ENCODE data around the gene PRICKLE3. TPM values are rescaled to one million over a fixed set of nuclear protein-coding genes. Genes with fewer than 3 reads are reported as not detected.

The PRICKLE3 gene
- polyA plus RNA-seq, 2 of the 4 experiments (the other 2 are of a cell fraction) = 7.9 to 14.0 TPM

DNA sequence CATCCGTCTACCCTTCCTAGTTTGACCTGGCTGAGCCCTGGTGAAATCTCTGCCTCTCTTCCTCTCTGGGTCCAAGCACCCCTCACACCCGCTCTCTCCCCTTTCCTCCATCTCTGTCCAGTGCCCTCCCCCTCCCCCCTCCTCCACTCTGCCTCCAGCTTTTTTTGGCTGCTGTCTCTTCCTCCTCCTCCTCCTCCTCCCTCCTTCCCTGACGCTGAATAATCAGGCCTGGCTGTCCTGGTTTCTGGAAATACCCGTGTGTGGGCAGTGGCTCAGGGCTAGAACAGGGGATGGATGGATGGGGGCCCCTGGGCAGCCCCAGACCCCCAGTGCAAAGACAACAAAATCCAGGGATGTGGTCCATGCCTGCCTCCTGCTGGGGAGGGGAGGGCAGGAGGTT lies 18.5 kb upstream of the PRICKLE3 start:
- CTCF ChIA-PET = interaction anchor here (0.6 kb wide), 1 partner anchor 10 kb away, joined by 3 read pairs; no protein-coding TSS in a partner anchor
- 88% methylated on average over 2 of the region's 4 CpGs for WGBS (ENCODE audit: missing lambda C conversion rate)

DNA sequence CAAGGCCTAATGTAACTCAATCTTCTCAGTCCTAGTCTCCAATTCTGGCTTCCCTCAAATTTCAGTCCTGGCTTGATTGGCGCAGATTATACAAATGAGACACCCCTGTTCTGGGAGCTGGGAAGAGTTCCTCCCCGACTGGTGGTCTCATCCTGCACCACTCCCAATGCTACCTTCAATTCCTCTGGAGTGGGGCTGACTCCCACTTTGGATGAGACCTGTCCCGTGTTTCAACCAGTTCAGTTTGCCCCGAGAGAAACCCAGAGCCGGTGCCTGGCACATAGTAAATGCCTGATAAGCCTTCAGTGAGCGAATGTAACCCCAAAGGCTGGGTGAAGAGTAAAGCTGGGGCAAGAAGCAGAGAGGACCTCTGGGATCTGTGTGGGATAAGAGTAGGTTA lies 17.8 kb upstream of the PRICKLE3 start:
- POLR2A ChIA-PET = no interaction called here
- FAIRE-seq = no peak
- no peak for DNase-seq (ENCODE audit: low read depth in 1 of 2, low spot score in 1 of 2)
- Histone ChIP-seq H3K9me3 (no peaks in the 10 kb centered on the region), H3K27ac (no peak overlapping the region), H3K4me2 (no peak overlapping the region), H3K4me1 (peaks cover 5% of the 10 kb centered on the region; the same call in 1 of the 3 replicates), H3K4me3 (no peak overlapping the region)
- CTCF ChIA-PET = interaction anchor here (0.6 kb wide), 1 partner anchor 9 kb away, joined by 3 read pairs; no protein-coding TSS in a partner anchor
- TF ChIP-seq HOXB13 (CRISPR knock-in tag; IDR thresholded peaks at IDR 0.05; ENCODE audit: low read depth) = no peak
- TF ChIP-seq, protein P1, sequence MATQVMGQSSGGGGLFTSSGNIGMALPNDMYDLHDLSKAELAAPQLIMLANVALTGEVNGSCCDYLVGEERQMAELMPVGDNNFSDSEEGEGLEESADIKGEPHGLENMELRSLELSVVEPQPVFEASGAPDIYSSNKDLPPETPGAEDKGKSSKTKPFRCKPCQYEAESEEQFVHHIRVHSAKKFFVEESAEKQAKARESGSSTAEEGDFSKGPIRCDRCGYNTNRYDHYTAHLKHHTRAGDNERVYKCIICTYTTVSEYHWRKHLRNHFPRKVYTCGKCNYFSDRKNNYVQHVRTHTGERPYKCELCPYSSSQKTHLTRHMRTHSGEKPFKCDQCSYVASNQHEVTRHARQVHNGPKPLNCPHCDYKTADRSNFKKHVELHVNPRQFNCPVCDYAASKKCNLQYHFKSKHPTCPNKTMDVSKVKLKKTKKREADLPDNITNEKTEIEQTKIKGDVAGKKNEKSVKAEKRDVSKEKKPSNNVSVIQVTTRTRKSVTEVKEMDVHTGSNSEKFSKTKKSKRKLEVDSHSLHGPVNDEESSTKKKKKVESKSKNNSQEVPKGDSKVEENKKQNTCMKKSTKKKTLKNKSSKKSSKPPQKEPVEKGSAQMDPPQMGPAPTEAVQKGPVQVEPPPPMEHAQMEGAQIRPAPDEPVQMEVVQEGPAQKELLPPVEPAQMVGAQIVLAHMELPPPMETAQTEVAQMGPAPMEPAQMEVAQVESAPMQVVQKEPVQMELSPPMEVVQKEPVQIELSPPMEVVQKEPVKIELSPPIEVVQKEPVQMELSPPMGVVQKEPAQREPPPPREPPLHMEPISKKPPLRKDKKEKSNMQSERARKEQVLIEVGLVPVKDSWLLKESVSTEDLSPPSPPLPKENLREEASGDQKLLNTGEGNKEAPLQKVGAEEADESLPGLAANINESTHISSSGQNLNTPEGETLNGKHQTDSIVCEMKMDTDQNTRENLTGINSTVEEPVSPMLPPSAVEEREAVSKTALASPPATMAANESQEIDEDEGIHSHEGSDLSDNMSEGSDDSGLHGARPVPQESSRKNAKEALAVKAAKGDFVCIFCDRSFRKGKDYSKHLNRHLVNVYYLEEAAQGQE (IDR thresholded peaks at IDR 0.05) = no peak
- no peak for TF ChIP-seq RFX5 (IDR thresholded peaks at IDR 0.05)
- no peak for TF ChIP-seq MYC (IDR thresholded peaks at IDR 0.05; ENCODE audit: borderline replicate concordance, low read length)
- no peak for TF ChIP-seq NR3C1 (IDR thresholded peaks at IDR 0.05)
- no peak for TF ChIP-seq RCOR1 (IDR thresholded peaks at IDR 0.05; ENCODE audit: low read depth, low read length)
- no peak for TF ChIP-seq MAFK (IDR thresholded peaks at IDR 0.05; ENCODE audit: partially characterized antibody)
- no peak for TF ChIP-seq FOSL2 (IDR thresholded peaks at IDR 0.05)
- TF ChIP-seq FOSL2 (CRISPR knock-in tag; IDR thresholded peaks at IDR 0.05) = no peak
- no peak for TF ChIP-seq TFCP2L1 (CRISPR knock-in tag; IDR thresholded peaks at IDR 0.05)
- WGBS (ENCODE audit: missing lambda C conversion rate) = 71% methylated on average over 6 of the region's 6 CpGs
- no peak for ATAC-seq

More for the DNA sequence above, 18.5 kb upstream of the PRICKLE3 start:
- POLR2A ChIA-PET = no interaction called here
- DNase-seq (ENCODE audit: low read depth in 1 of 2, low spot score in 1 of 2) = no peak
- Histone ChIP-seq H3K27ac (no peak overlapping the region), H3K9me3 (no peaks in the 10 kb centered on the region), H3K4me3 (no peak overlapping the region), H3K4me1 (peaks cover under 1% of the 10 kb centered on the region; the same call in 1 of the 3 replicates), H3K4me2 (no peak overlapping the region)
- FAIRE-seq = no peak
- no peak for TF ChIP-seq BHLHE40 (IDR thresholded peaks at IDR 0.05; ENCODE audit: low read depth, low read length)
- no peak for TF ChIP-seq ZNF302 (CRISPR knock-in tag; IDR thresholded peaks at IDR 0.05)
- TF ChIP-seq RFX5 (IDR thresholded peaks at IDR 0.05) = no peak
- TF ChIP-seq ZSCAN20 (CRISPR knock-in tag; IDR thresholded peaks at IDR 0.05) = no peak
- TF ChIP-seq POLR2A (IDR thresholded peaks at IDR 0.05; ENCODE audit: low read length) = no peak
- TF ChIP-seq SMC3 (IDR thresholded peaks at IDR 0.05) = no peak
- no peak for TF ChIP-seq FOSL2 (IDR thresholded peaks at IDR 0.05)
- no peak for TF ChIP-seq FOSL2 (CRISPR knock-in tag; IDR thresholded peaks at IDR 0.05)
- no peak for TF ChIP-seq CHD4 (IDR thresholded peaks at IDR 0.05; ENCODE audit: borderline replicate concordance)
- TF ChIP-seq, protein P2, sequence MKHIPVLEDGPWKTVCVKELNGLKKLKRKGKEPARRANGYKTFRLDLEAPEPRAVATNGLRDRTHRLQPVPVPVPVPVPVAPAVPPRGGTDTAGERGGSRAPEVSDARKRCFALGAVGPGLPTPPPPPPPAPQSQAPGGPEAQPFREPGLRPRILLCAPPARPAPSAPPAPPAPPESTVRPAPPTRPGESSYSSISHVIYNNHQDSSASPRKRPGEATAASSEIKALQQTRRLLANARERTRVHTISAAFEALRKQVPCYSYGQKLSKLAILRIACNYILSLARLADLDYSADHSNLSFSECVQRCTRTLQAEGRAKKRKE (CRISPR knock-in tag; IDR thresholded peaks at IDR 0.05; ENCODE audit: low read depth) = no peak
- TF ChIP-seq, protein P3, sequence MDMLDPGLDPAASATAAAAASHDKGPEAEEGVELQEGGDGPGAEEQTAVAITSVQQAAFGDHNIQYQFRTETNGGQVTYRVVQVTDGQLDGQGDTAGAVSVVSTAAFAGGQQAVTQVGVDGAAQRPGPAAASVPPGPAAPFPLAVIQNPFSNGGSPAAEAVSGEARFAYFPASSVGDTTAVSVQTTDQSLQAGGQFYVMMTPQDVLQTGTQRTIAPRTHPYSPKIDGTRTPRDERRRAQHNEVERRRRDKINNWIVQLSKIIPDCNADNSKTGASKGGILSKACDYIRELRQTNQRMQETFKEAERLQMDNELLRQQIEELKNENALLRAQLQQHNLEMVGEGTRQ (IDR thresholded peaks at IDR 0.05) = no peak
- no peak for TF ChIP-seq ZC3H11A (IDR thresholded peaks at IDR 0.05)
- TF ChIP-seq CBX2 (IDR thresholded peaks at IDR 0.05; ENCODE audit: borderline replicate concordance, low read depth) = no peak
- TF ChIP-seq EHMT2 (IDR thresholded peaks at IDR 0.05; ENCODE audit: low read depth) = no peak
- TF ChIP-seq, protein P4, sequence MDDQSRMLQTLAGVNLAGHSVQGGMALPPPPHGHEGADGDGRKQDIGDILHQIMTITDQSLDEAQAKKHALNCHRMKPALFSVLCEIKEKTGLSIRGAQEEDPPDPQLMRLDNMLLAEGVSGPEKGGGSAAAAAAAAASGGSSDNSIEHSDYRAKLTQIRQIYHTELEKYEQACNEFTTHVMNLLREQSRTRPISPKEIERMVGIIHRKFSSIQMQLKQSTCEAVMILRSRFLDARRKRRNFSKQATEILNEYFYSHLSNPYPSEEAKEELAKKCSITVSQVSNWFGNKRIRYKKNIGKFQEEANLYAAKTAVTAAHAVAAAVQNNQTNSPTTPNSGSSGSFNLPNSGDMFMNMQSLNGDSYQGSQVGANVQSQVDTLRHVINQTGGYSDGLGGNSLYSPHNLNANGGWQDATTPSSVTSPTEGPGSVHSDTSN (IDR thresholded peaks at IDR 0.05) = no peak
- TF ChIP-seq JUN (IDR thresholded peaks at IDR 0.05) = no peak
- TF ChIP-seq FOSB (CRISPR knock-in tag; IDR thresholded peaks at IDR 0.05) = no peak
- ATAC-seq = no peak

All from A549 (cell line).